Activated CD8-positive, alpha-beta T cell treated with anti-CD3 and anti-CD28 coated beads for 36 hours (primary cell): ENCODE data around the gene PGLYRP1. TPM values are rescaled to one million over a fixed set of nuclear protein-coding genes. Genes with fewer than 3 reads are reported as not detected.

Experiments
- ATAC-seq: fragments of 200-7000 bp; cut with Tn5 transposase; one replicate; pipeline ENCODE4 v1.10.0; 2021; ENCODE audit warnings: mild to moderate bottlenecking, moderate library complexity
- CTCF ChIA-PET: fragments of 350-600 bp; sonication (Branson Sonifier 250); formaldehyde crosslinking; loops from one replicate; lab custom pipeline; 2021; ENCODE audit warnings: antibody characterized with exemption; lab: Charles Lee
- POLR2A ChIA-PET: fragments of 350-600 bp; sonication (Branson Sonifier 250); formaldehyde crosslinking; loops from one replicate; lab custom pipeline; 2021; ENCODE audit warnings: antibody characterized with exemption; lab: Charles Lee
- DNase-seq: peaks from one replicate; pipeline ENCODE4 v3.0.0-alpha.2; 2020
- H3K27ac Mint-ChIP-seq: one replicate; pipeline ENCODE4 v1.8.0; 2021; ENCODE audit warnings: mild to moderate bottlenecking, mixed read lengths
- H3K27me3 Mint-ChIP-seq: one replicate; pipeline ENCODE4 v1.8.0; 2021; ENCODE audit warnings: mixed read lengths
- H3K36me3 Mint-ChIP-seq: one replicate; pipeline ENCODE4 v1.8.0; 2021; ENCODE audit warnings: low read depth, mixed read lengths
- H3K4me1 Mint-ChIP-seq: one replicate; pipeline ENCODE4 v1.8.0; 2021; ENCODE audit warnings: low read depth, mixed read lengths
- H3K4me3 Mint-ChIP-seq: one replicate; pipeline ENCODE4 v1.8.0; 2021; ENCODE audit warnings: mild to moderate bottlenecking, moderate library complexity, mixed read lengths
- H3K9me3 Mint-ChIP-seq: one replicate; pipeline ENCODE4 v1.8.0; 2021; ENCODE audit warnings: mixed read lengths
- CTCF ChIP-seq: fragments of 200-600 bp; IDR thresholded peaks from one replicate; pipeline ENCODE4 v1.8.0; 2022; ENCODE audit warnings: antibody characterized with exemption, mild to moderate bottlenecking
- intact Hi-C: fragments of 100-400 bp; cut with micrococcal nuclease; formaldehyde crosslinking; loops from one replicate; pipeline ENCODE4 v1.10.0; 2022
- total RNA-seq, 2 experiments: library from RNA; stranded (reverse); gene quantifications; one replicate each; pipeline ENCODE4 v1.2.3, GENCODE V29; 2021

The PGLYRP1 gene
- total RNA-seq, 2 experiments from 2014 or later: not detected

GRCh38 chr19:45994998-45995714 lies 27.7 kb downstream of the PGLYRP1 start, which contains the start of gene CCDC61:
TSS of gene CCDC61 (plus strand) at chr19:45995467. CDS start at chr19:46003019, 7,552 bp downstream.
- POLR2A ChIA-PET: interaction anchor here (0.7 to 2.2 kb wide), 5 partner anchors 15 to 359 kb away, joined by 3 to 13 read pairs (median 4); partner anchors contain the start of gene IRF2BP1
- intact Hi-C loops: no loop called here
- peaks cover 2% of the 10 kb centered on the region for H3K27me3 Mint-ChIP-seq
- DNase-seq: peak; percentile 97
- CTCF ChIA-PET: interaction anchor here (1.0 to 1.8 kb wide), 10 partner anchors 11 to 270 kb away, joined by 3 to 14 read pairs (median 4); partner anchors contain the start of genes IRF2BP1 and SIX5
- ATAC-seq: peak; percentile 98
- no peak within 1 kb of the TSS for H3K27ac Mint-ChIP-seq
- no peaks in the 10 kb centered on the region for H3K9me3 Mint-ChIP-seq
- TF ChIP-seq CTCF: no peak
- H3K4me3 Mint-ChIP-seq: no peak within 1 kb of the TSS
- no peaks in the 10 kb centered on the region for H3K36me3 Mint-ChIP-seq
- H3K4me1 Mint-ChIP-seq: peaks cover 32% of the 10 kb centered on the region

- H3K4me1 Mint-ChIP-seq: peaks cover 25% of the 10 kb centered on the region
- CTCF ChIA-PET: interaction anchor here (1.0 to 1.8 kb wide), 11 partner anchors 11 to 270 kb away, joined by 3 to 14 read pairs (median 3); partner anchors contain the start of genes IRF2BP1, MYPOP and SIX5
- H3K9me3 Mint-ChIP-seq: no peaks in the 10 kb centered on the region
- no peaks in the 10 kb centered on the region for H3K36me3 Mint-ChIP-seq
- intact Hi-C loops: no loop called here
- no peak for TF ChIP-seq CTCF
- POLR2A ChIA-PET: interaction anchor here (2.2 kb wide), 1 partner anchor 109 kb away, joined by 13 read pairs; the partner anchor contains the start of gene IRF2BP1
- no peak overlapping the region for H3K27ac Mint-ChIP-seq
- no peak overlapping the region for H3K4me3 Mint-ChIP-seq
- no peak for DNase-seq
- peaks cover 6% of the 10 kb centered on the region for H3K27me3 Mint-ChIP-seq
- peak; percentile 2 for ATAC-seq
Observed at GRCh38 chr19:45994456-45994997, 28.3 kb downstream of the PGLYRP1 start.

- Mint-ChIP-seq H3K9me3 (no peaks in the 10 kb centered on the region), H3K27ac (no peak overlapping the region), H3K4me1 (peaks cover 2% of the 10 kb centered on the region), H3K4me3 (no peak overlapping the region), H3K36me3 (no peaks in the 10 kb centered on the region), H3K27me3 (peaks cover 9% of the 10 kb centered on the region)
- POLR2A ChIA-PET: no interaction called here
- ATAC-seq (no peak), DNase-seq (no peak)
- TF ChIP-seq CTCF: no peak
- CTCF ChIA-PET: no interaction called here
- intact Hi-C loops: no loop called here
Observed at GRCh38 chr19:45990113-45990728, 32.6 kb downstream of the PGLYRP1 start.

GRCh38 chr19:45985321-45985720 lies 37.5 kb downstream of the PGLYRP1 start:
- Mint-ChIP-seq H3K4me3 (no peak overlapping the region), H3K27me3 (peaks cover 17% of the 10 kb centered on the region), H3K9me3 (peaks cover 2% of the 10 kb centered on the region), H3K36me3 (no peaks in the 10 kb centered on the region), H3K4me1 (no peaks in the 10 kb centered on the region), H3K27ac (no peak overlapping the region)
- POLR2A ChIA-PET: no interaction called here
- CTCF ChIA-PET: no interaction called here
- DNase-seq (no peak), ATAC-seq (no peak)
- intact Hi-C loops: no loop called here
- TF ChIP-seq CTCF: no peak
